Stimulated activated CD8-positive, alpha-beta memory T cell treated with anti-CD3 and anti-CD28 coated beads, Interleukin-12 subunit alpha, Interleukin-12 subunit beta, amount 100 ng/mL, for 24 hours (primary cell): Measurements from ENCODE around the gene PMCH.
"Not testable (repeated sequence)": the region's sequence is repeated elsewhere in the genome, so short reads cannot be mapped to it uniquely, and the experiment has no call there.

Experiments used
- DNase-seq: peaks from one replicate; pipeline ENCODE4 v3.0.0-alpha.2; 2020; ENCODE audit errors: extremely low read depth

Gene PMCH, protein sequence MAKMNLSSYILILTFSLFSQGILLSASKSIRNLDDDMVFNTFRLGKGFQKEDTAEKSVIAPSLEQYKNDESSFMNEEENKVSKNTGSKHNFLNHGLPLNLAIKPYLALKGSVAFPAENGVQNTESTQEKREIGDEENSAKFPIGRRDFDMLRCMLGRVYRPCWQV

DNA sequence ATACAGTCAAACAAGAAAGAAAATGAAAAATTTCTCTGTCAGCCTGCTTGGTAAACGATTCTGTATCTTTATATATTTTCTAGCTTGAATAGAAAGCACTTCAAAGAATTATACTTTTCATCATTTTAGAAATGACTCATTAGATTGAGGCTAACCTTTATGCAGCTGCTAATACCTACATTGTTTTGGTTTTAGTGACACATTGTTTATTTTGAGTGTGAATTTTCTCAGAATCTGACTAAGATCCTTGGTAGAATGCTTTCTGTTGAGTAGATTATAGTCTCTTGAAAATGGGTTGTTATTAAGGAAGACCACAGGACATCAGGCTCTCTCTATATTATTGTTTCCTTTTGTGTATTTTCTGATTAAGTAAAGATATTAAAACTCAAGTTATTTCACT lies at the start of gene PMCH:
TSS of gene PMCH (minus strand) at position 45 of the 400 bp plus-strand sequence. CDS start 63 bp downstream, outside the sequence.
- no peak for DNase-seq

DNA sequence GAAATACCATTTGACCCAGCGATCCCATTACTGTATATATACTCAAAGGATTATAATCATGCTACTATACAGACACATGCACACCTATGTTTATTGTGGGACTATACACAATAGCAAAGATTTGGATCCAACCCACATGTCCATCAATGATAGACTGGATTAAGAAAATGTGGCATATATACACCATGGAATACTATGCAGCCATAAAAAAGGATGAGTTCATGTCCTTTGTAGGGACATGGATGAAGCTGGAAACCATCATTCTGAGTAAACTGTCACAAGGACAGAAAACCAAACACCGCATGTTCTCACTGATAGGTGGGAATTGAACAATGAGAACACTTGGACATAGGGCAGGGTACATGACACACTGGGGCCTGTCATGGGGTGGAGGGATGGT lies 43.2 kb upstream of the PMCH start:
- DNase-seq: not testable (repeated sequence)

DNA sequence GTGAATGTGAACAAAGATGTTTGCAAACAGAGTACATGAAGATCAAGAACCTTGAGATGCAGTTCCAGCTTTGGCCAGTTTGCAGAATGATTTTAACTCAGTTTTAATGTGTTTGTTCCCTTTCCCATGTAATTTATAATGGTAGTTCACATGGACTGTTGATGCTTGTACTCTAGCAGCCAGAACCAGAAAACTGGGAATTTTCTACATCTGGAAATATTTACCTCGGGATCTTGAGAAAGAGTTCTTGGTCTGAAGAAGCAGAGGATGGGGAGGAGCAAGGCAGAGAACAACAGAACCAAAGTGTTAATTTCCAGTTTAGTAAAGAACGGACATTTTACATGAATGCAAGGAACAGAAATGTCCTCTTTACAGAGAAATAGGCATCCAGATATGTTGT lies 37.0 kb upstream of the PMCH start:
- DNase-seq: no peak

DNA sequence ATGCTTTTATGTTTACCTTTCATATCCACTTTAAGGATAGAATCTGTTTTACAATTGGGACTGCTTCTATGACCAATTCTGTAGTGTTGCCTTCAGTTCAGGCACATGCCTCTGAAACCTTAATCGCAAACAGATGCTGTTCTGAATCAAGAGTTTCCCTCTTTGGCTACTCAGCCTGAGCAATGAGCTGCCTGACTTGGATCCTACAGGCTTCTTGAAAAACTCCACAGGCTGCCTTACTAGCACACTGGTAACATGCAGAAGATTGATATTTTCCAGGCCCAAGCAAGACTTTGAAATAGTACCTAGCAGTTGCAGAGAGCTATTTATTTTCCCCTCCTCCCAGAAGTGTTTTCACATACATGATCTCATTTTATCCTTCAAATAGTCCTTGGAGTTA lies 34.8 kb upstream of the PMCH start:
- DNase-seq: no peak

DNA sequence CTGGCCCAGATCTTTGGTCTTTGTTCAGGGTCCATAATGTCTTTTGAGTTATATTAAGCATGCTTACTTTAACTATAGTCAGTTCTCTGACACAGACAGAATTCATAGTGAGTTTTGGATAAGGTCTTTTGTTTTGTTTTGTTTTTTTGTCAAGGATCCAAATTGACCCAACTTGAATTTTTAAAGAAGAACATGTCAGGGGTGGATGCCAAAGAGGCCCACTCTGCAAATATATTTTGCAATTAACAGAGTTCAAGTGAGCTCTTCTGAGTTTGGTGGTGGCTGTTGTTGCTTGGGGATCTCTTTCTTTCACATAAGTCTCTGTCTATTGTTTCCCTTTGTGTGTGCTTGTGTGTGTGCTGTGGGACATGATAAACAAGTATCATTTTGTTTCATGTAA lies 34.4 kb upstream of the PMCH start:
- no peak for DNase-seq

DNA sequence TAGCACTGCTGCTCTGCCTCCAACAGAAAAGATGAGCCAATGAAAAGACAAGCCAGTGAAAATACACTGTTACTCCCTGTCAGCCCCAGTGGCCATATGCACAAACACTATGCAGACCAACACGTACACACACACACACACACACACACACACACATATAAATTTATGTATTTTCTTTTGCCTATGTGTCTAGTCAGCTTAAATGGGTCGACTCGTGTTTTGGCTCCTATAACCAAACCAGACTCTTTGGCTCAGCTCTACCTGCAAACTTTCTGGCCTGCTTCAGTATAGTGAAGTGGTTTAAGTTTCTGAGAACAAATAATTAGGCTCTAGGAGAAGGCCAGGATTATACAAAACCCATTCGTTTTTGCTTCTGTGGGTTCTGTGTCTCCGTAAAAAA lies 30.3 kb upstream of the PMCH start:
- no peak for DNase-seq

DNA sequence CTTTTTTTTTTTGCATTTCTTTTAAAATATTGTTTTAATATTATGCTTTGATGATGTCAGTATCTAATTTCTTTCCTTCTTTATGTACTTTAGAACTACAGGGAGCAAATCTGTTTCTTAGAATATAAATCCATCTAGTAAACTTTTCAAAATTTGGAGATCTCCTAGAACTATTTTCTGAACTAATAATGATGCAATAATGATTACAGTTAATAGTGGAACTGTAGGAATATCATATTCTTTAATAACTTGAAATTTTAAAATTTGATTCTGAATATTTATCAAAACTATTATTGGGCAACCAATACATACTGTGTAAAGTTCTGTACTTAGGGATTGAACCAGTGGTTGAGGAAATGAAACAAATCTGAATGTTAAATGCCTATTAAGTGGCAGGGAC lies 23.1 kb upstream of the PMCH start:
- DNase-seq: no peak

DNA sequence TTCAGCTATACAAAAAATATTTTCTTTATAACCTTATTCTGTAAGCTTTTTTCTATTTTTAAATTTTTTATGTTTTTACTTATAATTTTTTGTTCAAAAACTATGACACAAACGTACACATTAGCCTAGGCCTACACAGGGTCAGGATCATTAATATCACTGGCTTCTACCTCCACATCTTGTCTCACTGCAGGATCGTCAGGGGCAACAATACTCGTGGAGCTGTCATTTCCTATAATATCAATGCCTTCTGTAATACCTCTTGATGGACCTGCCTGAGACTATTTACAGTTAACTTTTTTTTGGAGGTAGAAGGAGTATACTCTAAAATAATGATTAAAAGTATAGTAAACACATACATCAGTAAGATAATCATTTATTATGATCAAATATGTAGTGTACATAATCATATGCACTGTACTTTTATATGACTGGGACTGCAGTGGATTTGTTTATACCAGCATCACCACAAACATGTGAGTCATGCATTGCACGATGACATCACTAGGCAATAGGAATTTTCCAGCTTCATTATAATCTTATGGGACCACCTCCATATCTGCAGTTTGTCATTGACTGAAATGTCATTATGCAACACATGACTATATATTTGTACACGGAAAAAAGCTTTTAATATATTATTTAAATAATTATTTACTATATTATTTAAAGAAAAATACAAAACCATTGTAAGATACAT lies 18.5 kb upstream of the PMCH start:
- no peak for DNase-seq

DNA sequence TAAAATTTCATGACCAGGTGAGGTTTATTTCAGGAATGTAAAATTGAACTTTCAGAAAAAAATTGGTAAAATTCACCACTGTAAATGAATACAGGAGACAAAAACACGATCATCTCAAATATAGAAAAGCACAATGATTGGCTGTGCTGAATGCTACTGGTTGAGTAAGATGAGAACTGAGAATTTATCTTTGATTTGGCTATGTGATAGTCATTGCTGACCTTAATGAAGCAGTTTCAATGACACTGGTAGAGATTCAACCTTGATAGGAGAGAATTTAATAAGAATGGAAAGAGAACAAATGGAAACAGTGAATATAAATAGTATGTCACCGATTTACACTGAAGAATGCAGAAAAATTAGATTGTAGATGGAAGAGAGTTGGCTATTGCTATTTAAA lies 6.4 kb upstream of the PMCH start:
- DNase-seq: no peak

DNA sequence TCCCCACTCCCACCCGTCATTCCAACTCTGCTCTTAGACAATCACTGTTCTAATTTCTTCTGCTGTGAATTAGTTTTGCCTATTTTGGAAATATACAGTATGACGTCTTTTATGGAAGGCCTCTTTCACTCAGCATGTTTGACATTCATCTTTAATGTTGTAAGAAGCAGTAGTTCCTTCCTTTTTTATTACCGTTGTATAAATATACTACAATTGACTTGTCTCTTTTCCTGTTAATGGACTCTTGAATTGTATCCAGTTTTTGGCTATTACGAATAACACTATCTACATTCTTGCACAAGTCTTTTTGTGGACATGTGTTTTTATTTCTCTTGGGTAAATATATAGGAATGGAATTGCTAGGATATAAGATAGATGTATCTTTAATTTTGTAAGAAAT lies 4.9 kb upstream of the PMCH start:
- DNase-seq: no peak

DNA sequence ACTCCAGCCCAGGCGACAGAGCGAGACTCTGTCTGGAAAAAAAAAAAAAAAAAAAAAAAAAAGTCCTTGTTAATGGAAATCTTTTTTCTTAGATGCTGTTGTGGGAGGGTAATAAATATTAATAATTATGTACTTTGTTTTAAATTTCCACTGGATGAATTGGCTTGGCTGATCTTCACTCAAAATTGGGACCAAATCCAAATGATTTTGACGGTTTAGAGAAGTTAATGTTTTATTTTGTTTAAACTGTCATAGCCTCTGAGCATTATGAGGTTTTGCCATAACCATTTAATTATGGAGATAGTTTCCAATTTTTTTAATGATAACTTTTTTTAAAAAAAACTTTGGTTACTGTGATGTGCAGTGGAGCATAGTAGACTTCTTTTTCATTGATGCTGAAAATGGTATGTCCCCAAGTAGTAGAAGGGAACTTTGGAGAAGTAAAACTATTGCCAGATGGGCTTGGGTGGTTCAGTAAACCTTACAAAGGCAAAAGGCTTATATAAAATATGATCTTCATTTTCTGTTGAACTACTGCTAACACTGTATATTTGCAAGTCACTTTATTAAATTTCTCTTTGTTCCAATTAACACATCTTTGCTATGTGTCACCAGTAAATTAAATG lies 3.9 kb upstream of the PMCH start:
- DNase-seq: no peak

DNA sequence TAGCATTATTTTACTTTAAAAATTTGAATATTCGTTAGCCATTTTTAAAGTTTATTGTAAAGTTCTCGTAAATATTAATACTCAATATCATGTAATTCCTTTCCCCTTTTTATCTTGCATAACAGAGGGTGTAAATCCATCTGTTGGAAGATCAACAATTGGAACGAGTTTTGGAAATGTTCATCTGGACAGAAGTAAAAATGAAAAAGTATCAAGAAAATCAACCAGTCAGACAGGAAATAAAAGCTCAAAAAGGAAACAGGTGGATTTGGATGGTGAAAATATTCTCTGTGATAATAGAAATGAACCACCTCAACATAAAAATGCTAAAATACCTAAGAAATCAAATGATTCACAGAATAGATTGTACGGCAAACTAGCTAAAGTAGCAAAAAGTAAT lies 1.8 kb downstream of the PMCH start:
- DNase-seq: no peak

DNA sequence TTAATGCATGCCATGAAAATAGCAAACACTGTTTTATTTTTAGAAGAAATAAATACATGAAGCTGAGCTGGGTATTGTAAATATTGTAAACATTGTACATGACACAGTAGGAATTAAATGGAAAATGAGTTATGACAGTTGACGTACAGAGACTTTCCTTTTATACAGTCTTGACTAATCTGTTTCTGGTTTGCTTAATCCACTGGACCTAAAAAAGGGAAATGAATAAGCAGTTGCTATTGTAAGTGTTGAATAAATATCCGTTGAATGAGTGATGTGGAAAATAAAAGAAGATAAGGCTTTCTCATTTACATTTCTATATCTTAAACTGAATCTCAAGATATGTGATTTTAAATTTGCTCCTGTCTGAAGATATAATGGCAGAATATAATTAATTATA lies 15.0 kb downstream of the PMCH start:
- no peak for DNase-seq

DNA sequence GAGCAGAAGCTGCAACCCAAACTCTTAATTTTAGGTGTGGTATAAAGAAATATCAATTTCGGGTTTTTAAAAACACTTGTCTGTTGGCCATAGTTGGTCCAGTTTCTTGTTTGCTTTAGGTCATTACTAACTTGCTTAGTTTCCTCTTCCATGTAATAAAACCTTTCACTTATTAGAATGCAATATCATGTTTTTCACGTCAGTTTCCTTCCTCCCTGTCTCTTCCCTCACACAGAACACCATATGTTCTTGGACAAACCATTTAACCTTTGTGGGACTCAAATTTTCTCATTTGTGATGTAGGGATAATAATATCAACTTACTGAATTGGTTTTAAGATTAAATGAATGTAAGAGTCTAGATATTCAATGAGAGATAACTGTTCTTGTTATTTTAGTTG lies 22.9 kb downstream of the PMCH start:
- DNase-seq: no peak

DNA sequence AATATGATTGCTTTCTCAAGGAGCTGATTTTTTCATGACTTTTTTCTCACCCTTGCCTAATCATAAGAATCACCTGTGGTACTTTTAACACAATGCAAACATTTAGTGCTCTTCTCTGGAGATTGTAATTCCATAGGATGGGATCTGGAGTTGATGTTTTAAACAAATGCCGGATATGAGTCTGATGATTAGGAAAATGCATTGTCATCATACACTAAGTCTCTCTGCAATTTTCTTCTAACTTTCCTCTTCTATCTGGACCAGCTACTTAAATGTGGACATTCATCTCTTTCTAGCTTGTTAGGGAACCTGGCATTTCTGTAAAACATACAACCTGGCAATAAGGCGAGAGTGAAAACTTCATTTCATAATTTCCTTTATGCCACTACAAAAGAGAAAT lies 23.5 kb downstream of the PMCH start:
- DNase-seq: no peak

DNA sequence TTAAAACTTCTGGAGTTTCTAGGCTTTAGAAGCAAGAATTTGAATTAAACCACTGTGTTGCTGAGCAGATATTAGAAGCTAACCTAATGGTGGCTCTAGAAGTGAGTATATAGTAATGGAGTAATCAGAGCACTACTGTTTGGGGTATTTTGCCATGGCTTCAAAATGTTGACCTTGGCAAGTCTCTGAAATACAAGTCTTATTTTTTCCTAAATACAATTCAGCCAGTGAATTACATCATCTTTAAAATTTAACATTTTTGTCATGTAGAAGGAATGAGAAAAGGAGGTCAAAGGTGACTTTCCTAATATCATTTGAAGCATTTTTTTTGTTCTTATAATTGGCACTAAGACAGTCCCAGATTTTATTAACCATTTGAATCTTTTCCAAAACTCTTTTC lies 25.2 kb downstream of the PMCH start:
- DNase-seq: no peak

DNA sequence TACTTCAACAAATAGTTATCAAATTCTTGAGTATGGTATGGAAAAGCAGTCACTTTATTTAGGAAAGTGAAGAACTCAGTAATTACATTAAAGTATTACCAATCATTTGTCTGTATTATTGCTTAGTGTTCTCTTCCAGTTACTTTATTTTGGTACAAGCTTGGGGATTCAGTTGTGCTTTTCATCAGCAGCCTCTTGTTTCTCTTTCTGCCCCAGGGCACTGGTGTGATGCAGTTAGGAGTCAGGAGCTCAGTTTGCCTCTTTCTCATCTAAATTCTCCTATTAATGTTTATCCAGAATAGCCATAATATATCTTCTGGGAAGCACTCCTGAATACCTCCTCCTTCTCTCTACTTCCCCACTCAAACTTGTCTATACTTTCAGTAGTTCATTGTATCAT lies 25.7 kb downstream of the PMCH start:
- no peak for DNase-seq

DNA sequence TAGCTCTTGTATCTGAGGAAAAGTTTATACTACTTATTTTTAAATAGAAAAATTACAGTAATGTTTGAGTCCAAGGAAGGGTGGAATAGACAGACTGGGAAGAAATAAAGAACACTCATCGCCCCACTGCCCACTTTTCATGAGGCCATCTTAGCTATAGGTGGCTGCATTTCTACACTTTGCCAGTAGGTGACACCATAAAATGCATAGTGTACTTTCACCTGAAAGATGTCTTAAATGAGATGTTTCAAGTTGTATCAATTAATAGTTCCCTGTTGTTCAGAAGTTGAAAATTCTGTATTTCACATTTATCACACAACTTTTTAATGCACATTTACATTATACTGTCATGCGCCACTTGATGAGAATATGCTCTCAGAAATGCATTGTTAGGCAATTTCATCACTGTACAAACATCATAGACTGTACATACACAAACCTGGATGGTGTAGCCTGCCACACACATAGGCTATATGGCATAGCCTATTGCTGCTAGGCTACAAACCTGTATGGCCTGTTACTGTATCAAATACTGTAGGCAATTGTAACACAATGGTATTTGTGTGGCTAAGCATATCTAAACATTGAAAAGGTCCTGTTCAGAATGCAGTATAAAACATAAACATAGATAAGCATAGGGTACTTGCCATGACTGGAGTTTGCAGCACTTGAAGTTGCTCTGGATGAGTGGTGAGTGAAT lies 27.6 kb downstream of the PMCH start:
- DNase-seq: no peak

DNA sequence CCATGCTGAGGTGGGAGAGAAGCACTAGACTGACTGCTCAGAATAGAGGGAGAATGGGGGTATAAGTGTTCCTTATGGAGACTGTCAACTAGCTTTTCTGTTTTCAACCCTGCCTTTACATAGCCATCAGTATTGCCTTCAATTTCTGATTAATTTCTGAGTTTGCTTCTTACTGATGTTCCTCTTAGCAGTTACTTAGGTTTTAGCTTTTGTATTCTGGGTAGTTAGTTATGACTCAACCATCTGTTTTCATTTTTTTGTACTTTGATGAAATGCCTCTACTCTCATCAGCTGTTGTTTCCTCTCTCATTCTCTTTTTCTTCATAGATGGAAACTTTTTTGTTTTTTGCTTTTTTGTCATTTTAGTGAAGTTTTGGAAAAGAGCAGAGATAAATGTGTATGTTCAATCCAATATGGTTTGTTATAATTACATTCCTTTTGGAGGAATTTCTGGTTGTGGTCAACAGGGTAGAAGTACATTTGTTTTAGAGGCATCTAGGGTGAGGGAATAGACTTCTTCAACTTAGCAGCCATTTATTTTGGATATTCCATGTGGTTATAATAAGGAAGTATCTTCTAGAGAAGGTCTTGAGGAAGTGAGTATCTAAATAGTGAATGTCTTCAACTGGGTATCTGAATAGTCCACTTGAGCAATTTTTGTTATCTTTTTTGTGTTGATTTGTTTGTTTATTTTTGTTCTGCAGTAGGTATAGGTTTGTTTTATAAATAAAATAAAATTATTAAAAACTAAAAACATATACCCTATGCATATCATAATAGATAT lies 29.6 kb downstream of the PMCH start:
- DNase-seq: no peak

DNA sequence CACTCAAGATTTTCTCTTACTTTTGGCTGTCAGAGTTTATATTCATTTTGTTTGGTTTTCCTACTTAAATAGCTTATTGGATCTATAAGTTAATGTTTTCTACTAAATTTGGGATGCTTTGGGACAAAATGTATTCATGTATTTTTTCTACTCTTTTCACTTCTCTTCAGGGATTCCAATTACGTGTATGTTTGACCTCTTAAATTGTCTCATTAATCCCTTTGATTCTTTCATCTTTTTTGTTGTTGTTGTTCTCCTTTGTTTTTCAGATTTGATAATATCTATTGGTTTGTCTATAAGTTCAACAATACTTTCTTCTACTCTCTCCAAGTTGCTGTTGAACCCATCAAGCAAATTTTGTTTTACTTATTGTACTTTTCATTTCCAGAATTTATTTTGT lies 34.2 kb downstream of the PMCH start:
- DNase-seq: no peak

DNA sequence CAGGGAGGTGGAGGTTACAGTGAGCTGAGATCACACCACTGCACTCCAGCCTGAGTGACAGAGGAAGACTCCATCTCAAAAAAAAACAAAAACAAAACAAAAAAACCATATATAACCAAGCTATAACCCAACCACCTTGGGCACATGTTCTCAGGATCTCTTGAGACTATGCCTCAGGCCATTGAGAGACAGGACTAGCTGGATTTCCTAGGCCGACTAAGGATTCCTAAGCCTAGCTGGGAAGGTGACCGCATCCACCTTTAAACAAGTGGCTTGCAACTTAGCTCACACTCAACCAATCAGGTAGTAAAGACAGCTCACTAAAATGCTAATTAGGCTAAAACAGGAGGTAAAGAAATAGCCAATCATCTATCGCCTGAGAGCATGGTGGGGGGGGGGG lies 42.4 kb downstream of the PMCH start:
- not testable (repeated sequence) for DNase-seq

DNA sequence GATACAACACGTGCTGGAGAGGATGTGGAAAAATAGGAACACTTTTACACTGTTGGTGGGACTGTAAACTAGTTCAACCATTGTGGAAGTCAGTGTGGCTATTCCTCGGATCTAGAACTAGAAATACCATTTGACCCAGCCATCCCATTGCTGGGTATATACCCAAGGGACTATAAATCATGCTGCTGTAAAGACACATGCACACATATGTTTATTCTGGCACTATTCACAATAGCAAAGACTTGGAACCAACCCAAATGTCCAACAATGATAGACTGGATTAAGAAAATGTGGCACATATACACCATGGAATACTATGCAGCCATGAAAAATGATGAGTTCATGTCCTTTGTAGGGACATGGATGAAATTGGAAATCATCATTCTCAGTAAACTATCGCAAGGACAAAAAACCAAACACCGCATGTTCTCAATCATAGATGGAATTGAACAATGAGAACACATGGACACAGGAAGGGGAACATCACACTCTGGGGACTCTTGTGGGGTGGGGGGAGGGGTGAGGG lies 50.5 kb downstream of the PMCH start:
- not testable (repeated sequence) for DNase-seq
